ENCODE measurements around the gene CASP8.

CASP8 gene

GRCh38 chr2:201266629-201267028, 6.3 kb downstream of the CASP8 start:
- DNase-seq (ENCODE audit: low spot score): no peak
- no peak for TF ChIP-seq CTCF (conservative IDR thresholded peaks at IDR 0.05; ENCODE audit: low read depth)
- H3K27ac ChIP-seq: no peak overlapping the region
- ChIA-PET CTCF (interaction anchor here (0.5 to 0.6 kb wide), 2 partner anchors 150 to 1267 kb away, joined by 3 to 4 read pairs; partner anchors contain the start of gene CFLAR), POLR2A (ENCODE audit: low non-redundant PET) (no interaction called here)

- ChIA-PET POLR2A (ENCODE audit: low non-redundant PET) (no interaction called here), CTCF (no interaction called here)
- no peak for TF ChIP-seq CTCF (conservative IDR thresholded peaks at IDR 0.05; ENCODE audit: low read depth)
- no peak for DNase-seq (ENCODE audit: low spot score)
- H3K27ac ChIP-seq: no peak overlapping the region
Measured at GRCh38 chr2:201267278-201268030, 7.1 kb downstream of the CASP8 start.

- POLR2A ChIA-PET (ENCODE audit: low non-redundant PET): no interaction called here
- no peak overlapping the region for H3K27ac ChIP-seq
- DNase-seq (ENCODE audit: low spot score): no peak
- no peak for TF ChIP-seq CTCF (conservative IDR thresholded peaks at IDR 0.05; ENCODE audit: low read depth)
- CTCF ChIA-PET: no interaction called here
Measured at GRCh38 chr2:201269764-201270163, 9.4 kb downstream of the CASP8 start.

GRCh38 chr2:201270293-201271001, 10.1 kb downstream of the CASP8 start:
- no peak overlapping the region for H3K27ac ChIP-seq
- CTCF ChIA-PET: no interaction called here
- POLR2A ChIA-PET (ENCODE audit: low non-redundant PET): no interaction called here
- no peak for DNase-seq (ENCODE audit: low spot score)
- TF ChIP-seq CTCF (conservative IDR thresholded peaks at IDR 0.05; ENCODE audit: low read depth): no peak

GRCh38 chr2:201271917-201272316, 11.6 kb downstream of the CASP8 start:
- POLR2A ChIA-PET (ENCODE audit: low non-redundant PET): no interaction called here
- H3K27ac ChIP-seq: no peak overlapping the region

More at GRCh38 chr2:201271917-201272316, 11.6 kb downstream of the CASP8 start:
- CTCF ChIA-PET: no interaction called here
- TF ChIP-seq CTCF (conservative IDR thresholded peaks at IDR 0.05; ENCODE audit: low read depth): no peak
- DNase-seq (ENCODE audit: low spot score): no peak
